K562 (cell line): ENCODE data around the gene NEU1. TPM values are rescaled to one million over a fixed set of nuclear protein-coding genes. Genes with fewer than 3 reads are reported as not detected.

Source experiments
- ADNP ChIP-seq: fragments of 200-800 bp; sonication (Bioruptor generic); IDR thresholded peaks from 2 replicates; pipeline ENCODE4 v1.6.1; 2016; ENCODE audit warnings: missing genetic modification characterization, missing compliant biosample characterization
- BCOR ChIP-seq: fragments of 450-650 bp; IDR thresholded peaks from 2 replicates; pipeline ENCODE4 v1.6.1; 2016
- CBX8 ChIP-seq: fragments of 200-600 bp; sonication (generic); IDR thresholded peaks from 2 replicates; pipeline ENCODE4 v1.6.1; 2012; ENCODE audit warnings: borderline replicate concordance, mixed run types, low read depth, mild to moderate bottlenecking, moderate library complexity, mixed read lengths, low read length, control low read depth, inconsistent platforms; ENCODE audit not compliant: poor library complexity, severe bottlenecking; ENCODE audit errors: extremely low read depth
- ELF2 ChIP-seq: fragments of 250-450 bp; sonication (Bioruptor Pico); IDR thresholded peaks from 2 replicates; pipeline ENCODE4 v1.5.0; 2021; ENCODE audit warnings: mild to moderate bottlenecking
- HDAC3 ChIP-seq: fragments of 450-650 bp; IDR thresholded peaks from 2 replicates; pipeline ENCODE4 v1.6.1; 2018; ENCODE audit warnings: borderline replicate concordance, mild to moderate bottlenecking, moderate library complexity; ENCODE audit not compliant: partially characterized antibody
- KLF16 ChIP-seq: IDR thresholded peaks from 2 replicates; pipeline ENCODE4 v1.6.1; 2016; ENCODE audit warnings: antibody characterized with exemption
- MAFG ChIP-seq: fragments of 450-650 bp; conservative IDR thresholded peaks from 2 replicates; pipeline ENCODE4 v1.6.1; 2016; ENCODE audit warnings: missing genetic modification characterization, missing compliant biosample characterization
- MEF2D ChIP-seq: conservative IDR thresholded peaks from 2 replicates; pipeline ENCODE4 v1.6.1; 2016; ENCODE audit warnings: low read depth, missing genetic modification characterization, missing compliant biosample characterization
- NCOA4 ChIP-seq: fragments of 450-650 bp; IDR thresholded peaks from 2 replicates; pipeline ENCODE4 v1.6.1; 2018; ENCODE audit warnings: mild to moderate bottlenecking; ENCODE audit not compliant: partially characterized antibody
- NEUROD1 ChIP-seq: fragments of 150-350 bp; IDR thresholded peaks from 2 replicates; pipeline ENCODE4 v1.6.1; 2014; ENCODE audit warnings: borderline replicate concordance, low read length, low read depth; ENCODE audit not compliant: partially characterized antibody
- NR1H2 ChIP-seq: sonication (generic); formaldehyde crosslinking; IDR thresholded peaks from 2 replicates; pipeline ENCODE4 v1.4.0; 2020; ENCODE audit warnings: mild to moderate bottlenecking, missing genetic modification reagents
- NRF1 ChIP-seq, 2 experiments: fragments of 450-650 bp; IDR thresholded peaks in 1 of 2; conservative IDR thresholded peaks in 1 of 2; 2 replicates each; pipeline ENCODE4 v1.6.1; 2014; ENCODE audit warnings: mild to moderate bottlenecking in 2 of 2
- PURB ChIP-seq: sonication (generic); formaldehyde crosslinking; IDR thresholded peaks from 2 replicates; pipeline ENCODE4 v1.9.0; 2021; ENCODE audit warnings: low read depth, mild to moderate bottlenecking, missing genetic modification reagents
- RHOXF2B ChIP-seq: fragments of 250-450 bp; sonication (Bioruptor Pico); conservative IDR thresholded peaks from 2 replicates; pipeline ENCODE4 v1.5.1; 2021
- SIRT6 ChIP-seq: IDR thresholded peaks from one replicate; pipeline ENCODE4 v1.6.1; 2012; ENCODE audit warnings: low read depth, mild to moderate bottlenecking, control low read depth, inconsistent platforms, low read length, moderate library complexity
- SRF ChIP-seq, 2 experiments: fragments of 250-450, 450-650 bp in 1 of 2; sonication (Bioruptor Pico) in 1 of 2; sonication (generic) in 1 of 2; formaldehyde crosslinking; IDR thresholded peaks; 2 replicates each; pipeline versions ENCODE4 v1.5.0 to v1.5.1; 2020 to 2022; ENCODE audit warnings: mild to moderate bottlenecking in 1 of 2, missing genetic modification reagents in 1 of 2
- SRSF1 ChIP-seq: fragments of 200-400 bp; formaldehyde crosslinking; IDR thresholded peaks from 2 replicates; pipeline ENCODE4 v1.6.1; 2017; ENCODE audit warnings: mild to moderate bottlenecking, low read depth, low read length, moderate library complexity
- ZNF217 ChIP-seq: sonication (generic); formaldehyde crosslinking; IDR thresholded peaks from 2 replicates; pipeline ENCODE4 v1.8.0; 2022; ENCODE audit warnings: mild to moderate bottlenecking, missing genetic modification reagents
- ZNF707 ChIP-seq: fragments of 250-450 bp; sonication (Bioruptor Pico); conservative IDR thresholded peaks from 2 replicates; pipeline ENCODE4 v1.8.0; 2022; ENCODE audit warnings: inconsistent platforms, mild to moderate bottlenecking, moderate library complexity
- ZSCAN29 ChIP-seq: fragments of 450-650 bp; IDR thresholded peaks from 2 replicates; pipeline ENCODE4 v1.6.1; 2017
- polyA plus RNA-seq, 8 experiments: library from polyadenylated mRNA; depleted of rRNA in 4 of 8; stranded (reverse) in 5 of 8; unstranded in 3 of 8; fragments of >200 nt; fragmentation: Nextera tagmentation in 2 of 8; fragmentation: Illumina TruSeq in 1 of 8; extraction: Ambion mirVana in 2 of 8; extraction: Trizol in 1 of 8; gene quantifications; 2 replicates each; pipeline versions ENCODE4 v1.2.1 to v1.2.3, GENCODE V29; 2011 to 2014; ENCODE audit warnings: inconsistent platforms in 1 of 8, missing spikeins in 1 of 8
- total RNA-seq, 7 experiments: library from RNA; depleted of rRNA in 6 of 7; stranded (reverse); fragments of >200 nt in 6 of 7; fragmentation: Illumina TruSeq in 2 of 7; extraction: Trizol in 2 of 7; gene quantifications; 2 replicates each; pipeline versions ENCODE4 v1.2.1 to v1.2.3, GENCODE V29; 2011 to 2021; ENCODE audit warnings: low replicate concordance in 1 of 7
- TF ChIP-seq, protein P1 (sequence below): sonication (generic); formaldehyde crosslinking; IDR thresholded peaks from 2 replicates; pipeline ENCODE4 v1.8.0; 2022; ENCODE audit warnings: mild to moderate bottlenecking, missing genetic modification reagents
- TF ChIP-seq, protein P2 (sequence below): fragments of 200-400 bp; formaldehyde crosslinking; IDR thresholded peaks from 2 replicates; pipeline ENCODE4 v1.6.1; 2017; ENCODE audit warnings: mild to moderate bottlenecking, low read depth, low read length, moderate library complexity
- TF ChIP-seq, protein P3 (sequence below): fragments of 450-650 bp; formaldehyde crosslinking; IDR thresholded peaks from 2 replicates; pipeline ENCODE4 v1.4.0; 2020; ENCODE audit warnings: mild to moderate bottlenecking, moderate library complexity

Gene NEU1
- total and polyA plus RNA-seq, 9 of the 15 experiments (the other 6 are each of a cell fraction or from before 2014, with no cell fraction given) = 14.8 to 67.8 (median 51.0) TPM

DNA sequence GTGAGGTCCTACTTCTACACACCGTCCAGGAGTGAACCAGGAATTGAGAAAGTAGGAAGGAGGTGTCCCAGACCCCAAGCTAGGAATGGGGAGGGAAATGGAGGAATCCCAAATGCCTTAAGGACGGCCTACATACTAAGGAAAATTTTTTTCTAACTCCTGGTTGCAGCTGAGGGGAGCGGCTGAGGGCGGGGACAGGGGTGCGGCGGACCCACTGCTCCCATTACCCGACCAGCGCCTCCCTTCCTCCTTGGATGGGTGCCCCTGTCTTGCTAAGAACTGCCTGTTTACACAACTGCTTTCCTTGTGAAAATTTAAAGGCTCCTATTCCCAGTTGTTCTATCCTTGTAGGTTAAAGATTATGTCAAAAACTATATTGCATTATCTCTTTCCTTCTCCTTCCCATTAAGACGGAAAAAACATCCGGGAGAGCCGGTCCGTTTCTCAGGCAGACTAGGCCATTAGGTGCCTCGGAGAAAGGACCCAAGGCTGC lies 35.8 kb downstream of the NEU1 start (continued):
- TF ChIP-seq NCOA4 (no peak), SRSF1 (no peak), RHOXF2B (CRISPR knock-in tag) (peak; percentile 86; the same call in 1 of the 2 replicates), MAFG (0 out of 2 replicates have a peak, but pooled peaks have one; percentile 10), CBX8 (no peak), MEF2D (tag) (peak; percentile 64; the same call in 1 of the 2 replicates), SIRT6 (no peak), PURB (CRISPR knock-in tag) (no peak), NRF1 (conservative IDR thresholded peaks at IDR 0.05 in 1 of 2, IDR thresholded peaks at IDR 0.05 in 1 of 2) (no peak), NEUROD1 (peak; percentile 60), ZSCAN29 (peak; percentile 16; the same call in 1 of the 2 replicates), SRF (CRISPR knock-in tag; IDR thresholded peaks at IDR 0.05) (no peak), HDAC3 (no peak), ADNP (no peak), ZNF707 (CRISPR knock-in tag) (0 out of 2 replicates have a peak, but pooled peaks have one; percentile 31), BCOR (no peak), ELF2 (CRISPR knock-in tag) (peak; percentile 59), NR1H2 (CRISPR knock-in tag) (no peak), KLF16 (no peak), ZNF217 (CRISPR knock-in tag) (no peak)
- TF ChIP-seq, protein P1, sequence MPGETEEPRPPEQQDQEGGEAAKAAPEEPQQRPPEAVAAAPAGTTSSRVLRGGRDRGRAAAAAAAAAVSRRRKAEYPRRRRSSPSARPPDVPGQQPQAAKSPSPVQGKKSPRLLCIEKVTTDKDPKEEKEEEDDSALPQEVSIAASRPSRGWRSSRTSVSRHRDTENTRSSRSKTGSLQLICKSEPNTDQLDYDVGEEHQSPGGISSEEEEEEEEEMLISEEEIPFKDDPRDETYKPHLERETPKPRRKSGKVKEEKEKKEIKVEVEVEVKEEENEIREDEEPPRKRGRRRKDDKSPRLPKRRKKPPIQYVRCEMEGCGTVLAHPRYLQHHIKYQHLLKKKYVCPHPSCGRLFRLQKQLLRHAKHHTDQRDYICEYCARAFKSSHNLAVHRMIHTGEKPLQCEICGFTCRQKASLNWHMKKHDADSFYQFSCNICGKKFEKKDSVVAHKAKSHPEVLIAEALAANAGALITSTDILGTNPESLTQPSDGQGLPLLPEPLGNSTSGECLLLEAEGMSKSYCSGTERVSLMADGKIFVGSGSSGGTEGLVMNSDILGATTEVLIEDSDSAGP (CRISPR knock-in tag) = no peak
- TF ChIP-seq, protein P2, sequence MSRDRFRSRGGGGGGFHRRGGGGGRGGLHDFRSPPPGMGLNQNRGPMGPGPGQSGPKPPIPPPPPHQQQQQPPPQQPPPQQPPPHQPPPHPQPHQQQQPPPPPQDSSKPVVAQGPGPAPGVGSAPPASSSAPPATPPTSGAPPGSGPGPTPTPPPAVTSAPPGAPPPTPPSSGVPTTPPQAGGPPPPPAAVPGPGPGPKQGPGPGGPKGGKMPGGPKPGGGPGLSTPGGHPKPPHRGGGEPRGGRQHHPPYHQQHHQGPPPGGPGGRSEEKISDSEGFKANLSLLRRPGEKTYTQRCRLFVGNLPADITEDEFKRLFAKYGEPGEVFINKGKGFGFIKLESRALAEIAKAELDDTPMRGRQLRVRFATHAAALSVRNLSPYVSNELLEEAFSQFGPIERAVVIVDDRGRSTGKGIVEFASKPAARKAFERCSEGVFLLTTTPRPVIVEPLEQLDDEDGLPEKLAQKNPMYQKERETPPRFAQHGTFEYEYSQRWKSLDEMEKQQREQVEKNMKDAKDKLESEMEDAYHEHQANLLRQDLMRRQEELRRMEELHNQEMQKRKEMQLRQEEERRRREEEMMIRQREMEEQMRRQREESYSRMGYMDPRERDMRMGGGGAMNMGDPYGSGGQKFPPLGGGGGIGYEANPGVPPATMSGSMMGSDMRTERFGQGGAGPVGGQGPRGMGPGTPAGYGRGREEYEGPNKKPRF = no peak
- TF ChIP-seq, protein P3, sequence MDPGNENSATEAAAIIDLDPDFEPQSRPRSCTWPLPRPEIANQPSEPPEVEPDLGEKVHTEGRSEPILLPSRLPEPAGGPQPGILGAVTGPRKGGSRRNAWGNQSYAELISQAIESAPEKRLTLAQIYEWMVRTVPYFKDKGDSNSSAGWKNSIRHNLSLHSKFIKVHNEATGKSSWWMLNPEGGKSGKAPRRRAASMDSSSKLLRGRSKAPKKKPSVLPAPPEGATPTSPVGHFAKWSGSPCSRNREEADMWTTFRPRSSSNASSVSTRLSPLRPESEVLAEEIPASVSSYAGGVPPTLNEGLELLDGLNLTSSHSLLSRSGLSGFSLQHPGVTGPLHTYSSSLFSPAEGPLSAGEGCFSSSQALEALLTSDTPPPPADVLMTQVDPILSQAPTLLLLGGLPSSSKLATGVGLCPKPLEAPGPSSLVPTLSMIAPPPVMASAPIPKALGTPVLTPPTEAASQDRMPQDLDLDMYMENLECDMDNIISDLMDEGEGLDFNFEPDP (CRISPR knock-in tag) = 0 out of 2 replicates have a peak, but pooled peaks have one; percentile 10
